GM23248 (cell line): ENCODE data around the gene DBF4B. TPM values are rescaled to one million over a fixed set of nuclear protein-coding genes. Genes with fewer than 3 reads are reported as not detected.

Experiments
- DNase-seq: peaks from one replicate; pipeline ENCODE4 v3.0.0-alpha.2; 2015
- H2AFZ ChIP-seq: fragments of 200-600 bp; sonication (generic); 2 replicates; pipeline ENCODE4 v1.6.1; 2016; ENCODE audit warnings: antibody characterized with exemption
- H3F3A ChIP-seq: fragments of 200-600 bp; sonication (generic); 2 replicates; pipeline ENCODE4 v1.6.1; 2016; ENCODE audit warnings: mild to moderate bottlenecking, antibody characterized with exemption, mixed run types; ENCODE audit not compliant: insufficient read depth
- H3K27ac ChIP-seq: fragments of 200-600 bp; sonication (generic); 2 replicates; pipeline ENCODE4 v1.5.1; 2016; ENCODE audit warnings: mild to moderate bottlenecking
- H3K27me3 ChIP-seq: fragments of 200-600 bp; sonication (generic); replicated peaks from 2 replicates; pipeline ENCODE4 v1.6.1; 2016; ENCODE audit warnings: mild to moderate bottlenecking; ENCODE audit not compliant: insufficient read depth
- H3K36me3 ChIP-seq: fragments of 200-600 bp; sonication (generic); 2 replicates; pipeline ENCODE4 v1.6.1; 2016; ENCODE audit warnings: low read depth, mild to moderate bottlenecking
- H3K4me1 ChIP-seq: fragments of 200-600 bp; sonication (generic); 2 replicates; pipeline ENCODE4 v1.6.1; 2016; ENCODE audit warnings: mild to moderate bottlenecking; ENCODE audit not compliant: insufficient read depth
- H3K4me2 ChIP-seq: fragments of 200-600 bp; sonication (generic); one replicate; pipeline ENCODE4 v1.6.1; 2016; ENCODE audit warnings: mild to moderate bottlenecking; ENCODE audit not compliant: unreplicated experiment
- H3K4me3 ChIP-seq: fragments of 200-600 bp; sonication (generic); 2 replicates; pipeline ENCODE4 v1.5.1; 2016; ENCODE audit warnings: mild to moderate bottlenecking
- H3K79me2 ChIP-seq: fragments of 200-600 bp; sonication (generic); 2 replicates; pipeline ENCODE4 v1.6.1; 2016; ENCODE audit warnings: mild to moderate bottlenecking; ENCODE audit not compliant: insufficient read depth
- H3K9ac ChIP-seq: fragments of 200-600 bp; sonication (generic); 2 replicates; pipeline ENCODE4 v1.6.1; 2016; ENCODE audit warnings: mild to moderate bottlenecking
- H3K9me2 ChIP-seq: fragments of 200-600 bp; sonication (generic); 2 replicates; pipeline ENCODE4 v1.6.1; 2016; ENCODE audit warnings: mixed run types, mild to moderate bottlenecking, moderate library complexity; ENCODE audit not compliant: insufficient read depth
- H3K9me3 ChIP-seq: fragments of 200-600 bp; sonication (generic); one replicate; pipeline ENCODE4 v1.6.1; 2017; ENCODE audit warnings: low read depth
- H4K20me1 ChIP-seq: fragments of 200-600 bp; sonication (generic); 2 replicates; pipeline ENCODE4 v1.6.0; 2016; ENCODE audit not compliant: insufficient read depth
- EZH2 ChIP-seq: fragments of 200-600 bp; sonication (generic); IDR thresholded peaks from 2 replicates; pipeline ENCODE4 v1.6.1; 2018; ENCODE audit warnings: antibody characterized with exemption, mild to moderate bottlenecking; ENCODE audit not compliant: insufficient read depth, poor library complexity, severe bottlenecking
- EZH2phosphoT487 ChIP-seq: fragments of 200-600 bp; sonication (generic); IDR thresholded peaks from 2 replicates; pipeline ENCODE4 v1.6.1; 2018; ENCODE audit warnings: antibody characterized with exemption, moderate library complexity, mild to moderate bottlenecking, low read depth; ENCODE audit not compliant: insufficient read depth
- WGBS, 2 experiments: methylation state at CpG; one replicate each; pipeline ENCODE4 v1.1.6; 2015 to 2017; ENCODE audit warnings: low lambda C conversion rate in 2 of 2, low coverage in 1 of 2; ENCODE audit errors: missing lambda C conversion rate in 2 of 2; 5-methylcytosine and 5-hydroxymethylcytosine counted together
- in situ Hi-C: fragments of 300-500 bp; cut with MboI; formaldehyde crosslinking; loops from 2 replicates; pipeline ENCODE4 v1.15.0; 2020
- polyA plus RNA-seq: library from polyadenylated mRNA; unstranded; fragments of >200 nt; fragmentation: Nextera tagmentation; extraction: Ambion mirVana; gene quantifications from 2 replicates; pipeline ENCODE4 v1.2.1, GENCODE V29; 2016
- total RNA-seq: library from RNA; depleted of rRNA; stranded (reverse); fragments of >200 nt; shearing (Covaris generic); gene quantifications from 2 replicates; pipeline ENCODE4 v1.2.3, GENCODE V29; 2014

Gene DBF4B
- total and polyA plus RNA-seq, 2 experiments from 2014 or later, result 3.2 to 6.5 TPM

DNA sequence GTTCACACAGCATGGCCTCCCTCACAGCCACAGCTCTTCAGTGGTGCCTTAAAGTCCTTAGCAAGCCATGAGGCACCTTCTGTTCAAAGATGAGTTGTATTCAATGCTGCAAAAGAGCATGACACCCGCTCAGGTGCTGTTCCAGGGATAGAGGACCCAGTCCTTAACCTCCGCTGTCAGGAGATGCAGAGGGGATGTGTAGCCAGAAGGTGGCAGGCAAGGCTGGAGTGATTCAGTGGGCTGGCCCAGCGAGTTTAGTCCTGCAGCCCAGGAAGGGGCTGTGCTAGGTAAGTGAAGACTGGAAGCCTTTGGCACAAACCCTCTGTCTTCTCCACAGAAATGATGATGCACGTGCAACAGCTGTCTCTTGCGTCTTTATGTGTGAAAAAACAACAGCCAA, 25.3 kb downstream of the DBF4B start:
- no peaks in the 10 kb centered on the region for H3K79me2 ChIP-seq
- no peak for DNase-seq
- H3K9me2 ChIP-seq, result no peaks in the 10 kb centered on the region
- H4K20me1 ChIP-seq, result no peaks in the 10 kb centered on the region
- H3K9me3 ChIP-seq, result no peaks in the 10 kb centered on the region
- H3K4me3 ChIP-seq, result no peak overlapping the region
- H3K9ac ChIP-seq, result no peak overlapping the region
- H3K4me2 ChIP-seq, result no peak overlapping the region
- H3K27ac ChIP-seq, result no peak overlapping the region
- WGBS, 2 experiments, result 90% methylated on average over 5 of the region's 5 CpGs
- no peaks in the 10 kb centered on the region for H3K4me1 ChIP-seq
- no peaks in the 10 kb centered on the region for H3K36me3 ChIP-seq
- in situ Hi-C loops, result no loop called here
- no peaks in the 10 kb centered on the region for H3F3A ChIP-seq
- no peak for TF ChIP-seq EZH2phosphoT487
- no peak for TF ChIP-seq EZH2
- H3K27me3 ChIP-seq, result no peaks in the 10 kb centered on the region
- no peak overlapping the region for H2AFZ ChIP-seq

DNA sequence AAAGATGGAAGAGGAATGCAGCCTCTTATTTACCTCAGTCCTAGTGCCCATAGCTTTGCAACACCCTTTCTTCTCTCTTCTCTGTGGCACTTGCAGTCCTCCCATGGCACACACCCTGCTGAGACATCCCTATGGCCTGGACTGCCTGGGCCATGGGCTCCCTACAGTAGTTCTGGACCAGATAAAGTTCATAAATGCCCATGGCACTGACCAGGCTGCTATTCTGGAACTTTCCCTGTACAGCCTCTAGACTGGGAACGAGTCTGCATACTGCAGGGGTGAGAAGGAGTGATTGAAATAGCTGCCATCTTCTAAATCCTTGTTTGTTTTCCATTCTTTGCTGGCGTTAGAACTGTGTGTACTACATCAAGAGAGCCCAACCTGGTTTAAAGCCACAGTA, 25.8 kb downstream of the DBF4B start:
- Histone ChIP-seq H2AFZ (no peak overlapping the region), H3K4me2 (no peak overlapping the region), H3F3A (no peaks in the 10 kb centered on the region), H3K9me3 (no peaks in the 10 kb centered on the region), H3K27me3 (no peaks in the 10 kb centered on the region), H3K36me3 (no peaks in the 10 kb centered on the region), H3K4me1 (no peaks in the 10 kb centered on the region), H4K20me1 (no peaks in the 10 kb centered on the region), H3K9ac (no peak overlapping the region), H3K79me2 (no peaks in the 10 kb centered on the region), H3K27ac (no peak overlapping the region), H3K4me3 (no peak overlapping the region), H3K9me2 (no peaks in the 10 kb centered on the region)
- TF ChIP-seq EZH2phosphoT487 (no peak), EZH2 (no peak)
- 95 to 100% methylated on average over 2 of the region's 2 CpGs for WGBS, 2 experiments
- DNase-seq, result no peak
- in situ Hi-C loops, result no loop called here

DNA sequence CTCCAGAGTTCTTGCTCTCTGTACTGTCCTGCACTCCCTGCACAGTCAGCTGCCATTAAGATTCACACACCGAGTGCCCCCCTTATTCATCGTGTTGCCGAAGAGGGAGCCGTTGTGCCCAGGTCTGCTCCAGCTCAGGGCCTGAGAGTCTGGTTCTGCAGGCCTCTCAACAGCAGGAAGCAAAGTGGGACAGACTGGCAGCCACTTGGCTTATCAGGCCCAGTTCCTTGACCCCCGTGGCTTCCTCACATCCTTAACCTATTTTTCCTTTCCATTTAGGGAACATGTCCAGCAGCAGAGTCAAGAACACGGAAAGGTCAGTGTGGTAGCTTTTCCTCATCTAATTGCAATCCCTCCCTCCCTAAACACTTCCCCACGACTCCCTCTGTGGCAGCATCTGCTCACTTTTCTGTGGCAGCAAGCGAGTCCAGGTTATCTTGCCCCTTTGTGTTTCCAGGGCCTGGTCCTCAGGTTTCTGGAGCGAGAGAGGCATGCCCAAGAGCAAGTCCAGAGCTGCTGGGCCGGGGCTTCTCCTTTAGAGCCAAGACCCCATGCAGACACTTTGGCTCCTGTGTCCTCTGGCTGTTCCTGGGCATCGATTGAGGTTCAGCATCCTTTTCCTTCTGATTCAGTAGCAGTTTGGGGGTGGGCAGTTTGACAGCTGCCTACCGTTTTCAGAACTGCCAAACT, 28.2 kb downstream of the DBF4B start:
- no peaks in the 10 kb centered on the region for H3K27me3 ChIP-seq
- DNase-seq, result no peak
- H3K4me2 ChIP-seq, result no peak overlapping the region
- H3K79me2 ChIP-seq, result no peaks in the 10 kb centered on the region
- H4K20me1 ChIP-seq, result no peaks in the 10 kb centered on the region
- no peaks in the 10 kb centered on the region for H3K9me2 ChIP-seq
- TF ChIP-seq EZH2, result no peak
- TF ChIP-seq EZH2phosphoT487, result no peak
- no peaks in the 10 kb centered on the region for H3K9me3 ChIP-seq
- no peaks in the 10 kb centered on the region for H3F3A ChIP-seq
- no peaks in the 10 kb centered on the region for H3K4me1 ChIP-seq
- in situ Hi-C loops, result no loop called here
- no peaks in the 10 kb centered on the region for H3K36me3 ChIP-seq
- no peak overlapping the region for H3K27ac ChIP-seq
- no peak overlapping the region for H3K4me3 ChIP-seq
- no peak overlapping the region for H2AFZ ChIP-seq
- WGBS, 2 experiments, result 94 to 96% methylated on average over 12 of the region's 12 CpGs
- no peak overlapping the region for H3K9ac ChIP-seq

DNA sequence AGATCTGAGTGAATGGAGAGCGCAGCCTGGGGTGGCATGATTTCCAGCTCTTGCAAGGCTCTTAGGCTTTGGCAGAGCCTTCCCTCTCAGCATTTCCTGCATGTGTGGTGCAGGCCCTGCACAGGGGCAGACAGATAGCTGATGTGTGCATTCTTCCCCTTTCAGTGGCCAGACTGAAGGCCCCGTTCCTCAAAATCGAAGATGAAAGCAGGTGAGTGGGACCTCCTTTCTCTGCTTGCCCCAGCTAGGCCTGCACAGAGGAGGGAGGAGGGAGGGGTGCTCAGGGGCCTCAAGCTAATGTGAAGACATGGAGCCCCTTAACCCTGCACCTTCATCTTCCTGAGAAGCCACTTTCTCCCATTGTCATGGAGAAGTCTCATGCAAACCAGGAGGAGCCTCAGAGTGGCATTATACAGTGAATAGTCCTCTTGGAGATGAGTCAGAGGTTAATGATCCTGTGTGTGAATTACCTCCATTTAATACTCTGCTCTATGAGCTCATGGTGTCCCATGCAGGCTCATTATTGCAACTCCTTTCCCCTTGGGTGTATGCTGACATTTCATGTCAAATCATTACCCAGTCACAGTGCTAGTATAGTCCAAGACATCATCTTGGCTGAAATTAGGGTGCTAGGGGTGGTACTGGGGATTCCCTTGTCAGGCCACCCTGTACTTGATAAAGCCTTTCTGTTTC, 29.9 kb downstream of the DBF4B start:
- in situ Hi-C loops, result no loop called here
- no peak for TF ChIP-seq EZH2phosphoT487
- no peak for TF ChIP-seq EZH2
- Histone ChIP-seq H3K4me3 (no peak overlapping the region), H3K9me3 (no peaks in the 10 kb centered on the region), H3K9ac (no peak overlapping the region), H3K79me2 (no peaks in the 10 kb centered on the region), H3K27ac (no peak overlapping the region), H3K9me2 (no peaks in the 10 kb centered on the region), H3F3A (no peaks in the 10 kb centered on the region), H3K4me2 (no peak overlapping the region), H3K4me1 (no peaks in the 10 kb centered on the region), H3K27me3 (no peaks in the 10 kb centered on the region), H2AFZ (no peak overlapping the region), H4K20me1 (no peaks in the 10 kb centered on the region), H3K36me3 (no peaks in the 10 kb centered on the region)
- DNase-seq, result peak; percentile 68
- WGBS, 2 experiments, result 75 to 82% methylated on average over 3 of the region's 3 CpGs
